B cell (primary cell): ENCODE measurements around the gene UBE2D3.

ENCODE experiments used
- CTCF ChIP-seq: fragments of 200-600 bp; IDR thresholded peaks from one replicate; pipeline ENCODE4 v1.8.0; 2022; ENCODE audit warnings: antibody characterized with exemption, mild to moderate bottlenecking
- EZH2 ChIP-seq: IDR thresholded peaks from 2 replicates; pipeline ENCODE4 v1.6.1; 2012; ENCODE audit warnings: borderline replicate concordance, low read depth, mild to moderate bottlenecking, moderate library complexity, low read length; ENCODE audit not compliant: insufficient read depth, poor library complexity, severe bottlenecking

- no peak for TF ChIP-seq CTCF
- no peak for TF ChIP-seq EZH2
These were observed 31.6 kb upstream of the UBE2D3 start for GRCh38 chr4:102858828-102859464.
